ENCODE data around the gene KIRREL1.

Gene KIRREL1

DNA sequence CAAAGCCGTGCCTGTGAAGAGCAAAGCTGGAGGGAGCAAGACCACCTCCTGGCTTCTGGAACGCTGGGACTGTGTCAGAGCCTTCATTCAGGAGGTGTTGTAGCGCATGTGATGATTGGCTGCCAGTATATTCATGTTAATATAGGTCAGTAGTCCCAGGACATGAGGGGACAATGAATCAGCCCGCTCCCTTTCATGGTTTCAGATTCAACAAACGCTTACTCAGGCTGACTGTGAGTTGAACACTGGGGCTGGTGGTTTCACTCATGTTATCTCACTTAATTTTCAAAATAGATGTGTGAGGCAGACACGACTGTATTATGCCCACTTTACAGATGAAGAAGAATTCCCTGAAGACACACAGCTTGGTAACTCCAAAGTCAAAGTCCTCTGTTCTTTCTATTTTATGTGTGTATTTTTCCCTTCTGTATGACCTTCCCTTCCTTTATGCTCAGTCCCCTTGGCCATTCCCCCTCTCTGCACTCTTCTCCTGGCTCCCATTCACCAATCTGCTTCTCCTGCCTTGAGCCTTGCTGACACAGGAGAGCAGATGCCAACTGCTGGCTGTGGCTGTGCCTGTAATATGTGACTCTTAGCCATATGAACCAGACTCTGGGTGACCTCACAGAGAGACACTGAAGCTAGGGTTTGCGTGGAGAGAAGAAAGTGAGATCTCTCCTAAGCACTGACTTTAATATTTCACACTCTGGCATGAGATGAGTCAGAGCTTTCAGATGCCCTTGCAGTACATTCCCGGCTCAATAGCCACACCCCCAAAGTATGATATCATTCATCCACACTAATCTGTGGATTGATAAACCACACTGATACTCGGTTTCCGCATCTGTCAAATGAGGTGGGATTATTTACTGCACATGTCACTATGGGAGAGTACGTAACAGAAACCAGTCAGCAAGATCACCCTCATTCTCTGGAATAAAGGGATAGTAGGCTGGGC is 31.4 kb upstream of the KIRREL1 start:
- in situ Hi-C loops (cut with MboI; ENCODE audit: low pct_unique_long_range_greater_than_20kb, low sequenced_read_pairs, unreplicated experiment), result loop anchor here (10.0 kb wide), 1 partner anchor 163 kb away; a partner anchor contains a TSS
- TF ChIP-seq, protein P1, sequence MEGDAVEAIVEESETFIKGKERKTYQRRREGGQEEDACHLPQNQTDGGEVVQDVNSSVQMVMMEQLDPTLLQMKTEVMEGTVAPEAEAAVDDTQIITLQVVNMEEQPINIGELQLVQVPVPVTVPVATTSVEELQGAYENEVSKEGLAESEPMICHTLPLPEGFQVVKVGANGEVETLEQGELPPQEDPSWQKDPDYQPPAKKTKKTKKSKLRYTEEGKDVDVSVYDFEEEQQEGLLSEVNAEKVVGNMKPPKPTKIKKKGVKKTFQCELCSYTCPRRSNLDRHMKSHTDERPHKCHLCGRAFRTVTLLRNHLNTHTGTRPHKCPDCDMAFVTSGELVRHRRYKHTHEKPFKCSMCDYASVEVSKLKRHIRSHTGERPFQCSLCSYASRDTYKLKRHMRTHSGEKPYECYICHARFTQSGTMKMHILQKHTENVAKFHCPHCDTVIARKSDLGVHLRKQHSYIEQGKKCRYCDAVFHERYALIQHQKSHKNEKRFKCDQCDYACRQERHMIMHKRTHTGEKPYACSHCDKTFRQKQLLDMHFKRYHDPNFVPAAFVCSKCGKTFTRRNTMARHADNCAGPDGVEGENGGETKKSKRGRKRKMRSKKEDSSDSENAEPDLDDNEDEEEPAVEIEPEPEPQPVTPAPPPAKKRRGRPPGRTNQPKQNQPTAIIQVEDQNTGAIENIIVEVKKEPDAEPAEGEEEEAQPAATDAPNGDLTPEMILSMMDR (IDR thresholded peaks at IDR 0.05; ENCODE audit: extremely low read depth, insufficient read depth, missing control alignments), result no peak
- no peak for DNase-seq (ENCODE audit: low spot score)

DNA sequence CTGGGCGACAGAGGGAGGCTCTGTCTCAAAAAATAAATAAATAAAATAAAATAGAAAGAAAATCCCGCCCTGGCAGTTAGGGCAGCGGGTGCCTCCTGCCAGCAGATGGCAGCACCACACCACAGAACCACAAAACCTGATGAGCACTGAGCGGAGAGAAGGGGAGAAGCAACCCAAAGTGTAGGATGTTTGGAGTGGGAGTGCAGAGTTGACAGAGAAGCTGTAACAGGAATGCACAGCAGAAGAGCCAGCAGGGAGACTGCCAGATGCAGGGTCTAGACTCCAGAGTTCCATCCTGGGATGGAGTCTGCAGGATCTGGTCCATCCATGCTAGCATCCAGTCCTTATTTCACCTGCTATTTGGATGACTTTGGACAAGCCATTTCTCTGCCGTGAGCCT is 29.7 kb upstream of the KIRREL1 start:
- DNase-seq (ENCODE audit: low spot score), result peak; percentile 69
- in situ Hi-C loops (cut with MboI; ENCODE audit: low pct_unique_long_range_greater_than_20kb, low sequenced_read_pairs, unreplicated experiment), result loop anchor here (10.0 kb wide), 1 partner anchor 161 kb away; a partner anchor contains a TSS
- TF ChIP-seq, protein P1 (IDR thresholded peaks at IDR 0.05; ENCODE audit: extremely low read depth, insufficient read depth, missing control alignments), result peak; percentile 90

DNA sequence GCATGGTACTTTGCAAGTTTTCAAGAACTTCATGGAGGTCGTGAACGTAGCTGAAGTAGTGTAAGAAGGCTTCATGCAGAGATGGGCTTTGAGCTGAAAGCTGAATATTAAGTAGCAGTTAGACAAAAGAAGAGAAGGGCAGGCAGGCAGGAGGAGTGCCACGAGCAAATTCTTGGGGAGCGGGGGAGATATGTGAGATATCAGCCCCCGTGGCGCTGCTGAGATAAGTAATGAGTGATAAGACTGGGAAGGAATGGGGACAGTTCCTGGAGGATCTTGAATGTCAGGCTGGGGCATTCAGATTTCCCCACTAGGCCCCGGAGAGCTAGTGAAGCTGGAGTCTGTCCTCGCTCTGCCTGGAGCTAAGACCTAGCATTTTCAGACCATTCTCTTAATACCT is 27.9 kb upstream of the KIRREL1 start:
- DNase-seq (ENCODE audit: low spot score), result no peak
- in situ Hi-C loops (cut with MboI; ENCODE audit: low pct_unique_long_range_greater_than_20kb, low sequenced_read_pairs, unreplicated experiment), result loop anchor here (10.0 kb wide), 1 partner anchor 159 kb away; a partner anchor contains a TSS
- TF ChIP-seq, protein P1 (IDR thresholded peaks at IDR 0.05; ENCODE audit: extremely low read depth, insufficient read depth, missing control alignments), result no peak

DNA sequence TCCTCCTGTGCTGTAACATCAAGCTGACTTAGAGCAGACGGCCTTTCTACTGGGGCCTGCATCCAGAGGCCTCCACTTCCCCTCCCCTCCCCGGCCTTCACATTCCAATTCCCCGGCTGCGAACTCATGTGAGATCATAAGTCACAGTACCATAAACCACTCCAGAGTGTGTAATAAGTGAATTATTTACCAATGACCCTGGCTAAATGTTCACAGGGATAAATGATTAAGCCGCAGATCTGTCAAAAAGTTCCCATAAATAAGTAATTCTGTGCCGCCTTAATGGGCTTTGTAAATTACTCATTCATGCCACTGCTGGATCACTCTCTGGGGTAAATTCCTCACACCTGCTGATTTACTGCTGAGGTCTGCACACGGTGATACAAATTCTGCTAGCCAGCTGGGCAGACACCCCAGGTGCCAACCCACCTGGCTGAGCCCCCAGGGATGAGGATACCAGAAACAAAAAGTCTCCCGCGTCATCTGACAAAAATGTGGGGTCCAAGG is 27.4 kb upstream of the KIRREL1 start:
- no peak for DNase-seq (ENCODE audit: low spot score)
- in situ Hi-C loops (cut with MboI; ENCODE audit: low pct_unique_long_range_greater_than_20kb, low sequenced_read_pairs, unreplicated experiment), result loop anchor here (10.0 kb wide), 1 partner anchor 159 kb away; a partner anchor contains a TSS
- TF ChIP-seq, protein P1 (IDR thresholded peaks at IDR 0.05; ENCODE audit: extremely low read depth, insufficient read depth, missing control alignments), result no peak

DNA sequence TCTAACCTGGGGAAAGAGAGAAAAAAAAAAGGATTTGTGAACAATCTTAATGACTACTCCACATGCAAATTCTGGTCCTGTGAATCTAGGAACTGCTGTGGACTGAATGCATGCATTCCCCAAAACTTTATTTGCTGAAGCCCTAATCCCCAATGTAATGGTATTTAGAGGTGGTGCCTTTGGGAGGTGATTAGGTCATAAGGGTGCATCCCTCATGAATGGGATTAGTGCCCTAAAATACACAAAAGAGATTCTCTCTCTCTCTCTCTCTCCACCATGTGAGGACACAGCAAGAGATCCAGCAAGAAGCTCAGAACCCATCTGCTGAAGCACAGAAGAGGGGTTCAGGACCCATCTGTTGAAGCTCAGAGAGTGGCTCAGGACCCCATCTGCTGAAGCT is 26.2 kb upstream of the KIRREL1 start:
- TF ChIP-seq, protein P1 (IDR thresholded peaks at IDR 0.05; ENCODE audit: extremely low read depth, insufficient read depth, missing control alignments), result no peak
- no peak for DNase-seq (ENCODE audit: low spot score)
- in situ Hi-C loops (cut with MboI; ENCODE audit: low pct_unique_long_range_greater_than_20kb, low sequenced_read_pairs, unreplicated experiment), result loop anchor here (10.0 kb wide), 1 partner anchor 158 kb away; a partner anchor contains a TSS

DNA sequence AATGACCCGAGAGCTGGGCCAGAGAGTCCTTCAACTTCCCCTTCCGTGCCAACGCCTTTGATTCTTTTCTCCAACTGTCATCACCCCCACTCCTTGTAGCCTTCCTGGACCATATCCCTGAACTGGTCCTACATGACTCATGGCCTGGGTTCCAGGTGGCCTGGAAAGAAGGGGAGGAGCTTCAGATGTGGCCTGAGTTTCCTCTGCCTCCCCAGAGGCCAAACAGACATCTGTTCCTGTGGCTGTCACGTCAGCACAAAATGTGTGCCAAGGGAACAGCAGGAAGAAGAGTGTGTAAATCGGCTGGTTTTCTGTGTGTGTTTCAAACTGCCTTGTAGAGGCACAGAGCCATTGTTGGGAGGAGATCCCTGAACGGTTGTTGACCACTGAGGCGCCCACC is 24.9 kb upstream of the KIRREL1 start:
- TF ChIP-seq, protein P1 (IDR thresholded peaks at IDR 0.05; ENCODE audit: extremely low read depth, insufficient read depth, missing control alignments), result no peak
- in situ Hi-C loops (cut with MboI; ENCODE audit: low pct_unique_long_range_greater_than_20kb, low sequenced_read_pairs, unreplicated experiment), result loop anchor here (10.0 kb wide), 1 partner anchor 156 kb away; a partner anchor contains a TSS
- DNase-seq (ENCODE audit: low spot score), result no peak

All from GM13977 (cell line).